Measurements from ENCODE around the gene AK1. TPM values are rescaled to one million over a fixed set of nuclear protein-coding genes. Genes with fewer than 3 reads are reported as not detected.

AK1 gene
- total and polyA plus RNA-seq, 9 of the 15 experiments (the other 6 are each of a cell fraction or from before 2014, with no cell fraction given), result 10.1 to 71.8 (median 39.0) TPM

DNA sequence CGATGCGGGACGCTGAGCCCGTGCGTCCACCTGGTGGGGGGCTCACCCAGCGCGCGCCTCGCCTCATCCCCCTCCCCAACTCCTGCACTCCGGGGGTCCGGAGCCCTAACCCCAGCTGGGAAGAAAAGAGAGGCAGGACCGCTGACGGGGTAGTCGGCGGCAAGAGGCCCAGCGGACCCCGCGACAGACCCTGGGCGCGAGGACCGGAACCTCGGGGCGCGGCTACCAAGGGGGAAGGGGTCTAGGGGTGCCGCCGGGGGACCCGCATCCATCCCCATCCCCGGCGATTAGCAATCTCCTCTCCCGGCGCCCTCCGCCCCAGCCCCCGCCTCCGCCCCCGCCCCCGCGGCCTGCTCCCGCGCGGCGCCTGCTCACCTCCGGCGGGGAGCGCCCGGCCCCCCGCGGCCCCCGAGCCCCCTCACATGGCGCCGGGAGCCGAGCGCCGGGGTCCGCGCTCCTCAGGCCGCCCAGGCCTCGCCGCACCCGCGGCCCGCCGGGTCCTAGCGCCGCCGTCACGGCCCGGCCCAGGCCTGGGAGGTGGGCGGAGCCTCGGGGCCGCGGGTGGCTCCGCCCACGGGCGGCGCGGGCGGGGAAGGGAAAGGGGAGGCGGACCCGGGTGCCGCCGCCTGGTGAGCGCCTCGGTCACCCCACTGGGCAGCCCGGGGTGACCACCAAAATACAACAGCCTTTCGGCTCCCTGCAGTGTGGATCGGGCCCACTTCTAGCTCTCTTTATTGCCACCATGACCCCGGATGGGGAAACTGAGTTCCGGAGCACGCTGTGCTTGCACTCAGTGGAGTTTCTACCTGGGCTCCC lies 21.9 kb upstream of the AK1 start, which contains the start of gene ST6GALNAC6 (continued):
- TF ChIP-seq, protein P1, sequence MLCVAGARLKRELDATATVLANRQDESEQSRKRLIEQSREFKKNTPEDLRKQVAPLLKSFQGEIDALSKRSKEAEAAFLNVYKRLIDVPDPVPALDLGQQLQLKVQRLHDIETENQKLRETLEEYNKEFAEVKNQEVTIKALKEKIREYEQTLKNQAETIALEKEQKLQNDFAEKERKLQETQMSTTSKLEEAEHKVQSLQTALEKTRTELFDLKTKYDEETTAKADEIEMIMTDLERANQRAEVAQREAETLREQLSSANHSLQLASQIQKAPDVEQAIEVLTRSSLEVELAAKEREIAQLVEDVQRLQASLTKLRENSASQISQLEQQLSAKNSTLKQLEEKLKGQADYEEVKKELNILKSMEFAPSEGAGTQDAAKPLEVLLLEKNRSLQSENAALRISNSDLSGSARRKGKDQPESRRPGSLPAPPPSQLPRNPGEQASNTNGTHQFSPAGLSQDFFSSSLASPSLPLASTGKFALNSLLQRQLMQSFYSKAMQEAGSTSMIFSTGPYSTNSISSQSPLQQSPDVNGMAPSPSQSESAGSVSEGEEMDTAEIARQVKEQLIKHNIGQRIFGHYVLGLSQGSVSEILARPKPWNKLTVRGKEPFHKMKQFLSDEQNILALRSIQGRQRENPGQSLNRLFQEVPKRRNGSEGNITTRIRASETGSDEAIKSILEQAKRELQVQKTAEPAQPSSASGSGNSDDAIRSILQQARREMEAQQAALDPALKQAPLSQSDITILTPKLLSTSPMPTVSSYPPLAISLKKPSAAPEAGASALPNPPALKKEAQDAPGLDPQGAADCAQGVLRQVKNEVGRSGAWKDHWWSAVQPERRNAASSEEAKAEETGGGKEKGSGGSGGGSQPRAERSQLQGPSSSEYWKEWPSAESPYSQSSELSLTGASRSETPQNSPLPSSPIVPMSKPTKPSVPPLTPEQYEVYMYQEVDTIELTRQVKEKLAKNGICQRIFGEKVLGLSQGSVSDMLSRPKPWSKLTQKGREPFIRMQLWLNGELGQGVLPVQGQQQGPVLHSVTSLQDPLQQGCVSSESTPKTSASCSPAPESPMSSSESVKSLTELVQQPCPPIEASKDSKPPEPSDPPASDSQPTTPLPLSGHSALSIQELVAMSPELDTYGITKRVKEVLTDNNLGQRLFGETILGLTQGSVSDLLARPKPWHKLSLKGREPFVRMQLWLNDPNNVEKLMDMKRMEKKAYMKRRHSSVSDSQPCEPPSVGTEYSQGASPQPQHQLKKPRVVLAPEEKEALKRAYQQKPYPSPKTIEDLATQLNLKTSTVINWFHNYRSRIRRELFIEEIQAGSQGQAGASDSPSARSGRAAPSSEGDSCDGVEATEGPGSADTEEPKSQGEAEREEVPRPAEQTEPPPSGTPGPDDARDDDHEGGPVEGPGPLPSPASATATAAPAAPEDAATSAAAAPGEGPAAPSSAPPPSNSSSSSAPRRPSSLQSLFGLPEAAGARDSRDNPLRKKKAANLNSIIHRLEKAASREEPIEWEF (CRISPR knock-in tag; IDR thresholded peaks at IDR 0.05), result no peak
- TF ChIP-seq TAF1 (IDR thresholded peaks at IDR 0.05; ENCODE audit: control insufficient read depth, extremely low read depth, insufficient read depth, low read length, severe bottlenecking) (peak; percentile 38), MAZ (CRISPR knock-in tag; conservative IDR thresholded peaks at IDR 0.05 in 1 of 2, IDR thresholded peaks at IDR 0.05 in 1 of 2) (peak; percentile 7 to 68; a peak in 3 of 4 replicates), CXXC5 (CRISPR knock-in tag; IDR thresholded peaks at IDR 0.05) (peak; percentile 66), E2F6 (IDR thresholded peaks at IDR 0.05; ENCODE audit: borderline replicate concordance in 1 of 2, extremely low read depth in 1 of 2, insufficient read depth in 1 of 2, insufficient read length in 1 of 2, low read depth in 1 of 2, low read length in 1 of 2, poor library complexity in 1 of 2, severe bottlenecking in 1 of 2) (peak in 1 of 2 experiments; percentile 46), ZNF134 (CRISPR knock-in tag; conservative IDR thresholded peaks at IDR 0.05) (no peak), DACH1 (IDR thresholded peaks at IDR 0.05; ENCODE audit: partially characterized antibody) (no peak), REST (IDR thresholded peaks at IDR 0.05; ENCODE audit: borderline replicate concordance) (no peak), REST (CRISPR knock-in tag; IDR thresholded peaks at IDR 0.05; ENCODE audit: low read depth) (0 out of 2 replicates have a peak, but pooled peaks have one; percentile 48)
